Stimulated activated CD4-positive, alpha-beta T cell treated with anti-CD3 and anti-CD28 coated beads, Interleukin-1b, Interleukin-23, amount 100 ng/mL, for 1 hour (primary cell): ENCODE measurements around the gene KBTBD12.
"Not testable (repeated sequence)": the region's sequence is repeated elsewhere in the genome, so short reads cannot be mapped to it uniquely, and the experiment has no call there.

ENCODE experiments used
- DNase-seq, 2 donors: peaks; one replicate each; pipeline ENCODE4 v3.0.0-alpha.2; 2020; ENCODE audit warnings: low read depth in 2 of 2

The KBTBD12 gene

DNA sequence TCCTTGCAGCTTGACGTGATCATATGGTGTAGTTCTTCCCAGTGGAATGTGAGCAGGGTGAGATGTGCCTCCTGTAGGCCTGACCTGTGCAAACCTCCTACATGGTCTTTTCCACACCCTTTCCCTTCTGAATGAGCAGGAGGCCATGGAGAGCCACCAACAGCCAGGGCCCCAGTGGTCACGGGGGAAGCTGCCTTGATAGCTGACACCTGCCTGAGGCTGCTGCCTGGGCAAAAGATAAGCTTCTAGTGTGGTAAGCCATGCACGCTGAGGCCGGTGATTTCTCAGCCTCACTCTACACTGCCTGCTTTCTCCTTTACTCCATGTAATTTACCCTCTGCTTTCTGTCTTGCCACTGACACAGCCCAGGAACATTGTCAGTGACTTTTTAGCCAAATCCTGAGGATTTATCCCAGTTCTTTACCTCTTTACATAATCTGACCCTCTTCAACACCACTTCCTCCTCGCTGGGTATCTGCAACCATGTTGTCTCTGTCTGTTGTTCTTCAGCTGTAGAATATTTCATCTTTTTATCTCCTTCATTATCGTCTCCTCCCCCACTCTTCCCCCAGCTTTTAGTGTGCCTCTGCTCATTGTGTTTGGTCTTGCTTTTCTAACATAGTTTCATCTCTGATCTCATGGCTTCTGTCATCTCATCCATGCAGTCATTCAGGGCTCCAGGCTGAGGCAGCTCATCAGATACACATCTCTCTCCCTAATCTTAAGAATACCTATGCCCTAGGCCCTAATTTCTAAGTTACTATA is 11.2 kb upstream of the KBTBD12 start:
- DNase-seq: no peak

DNA sequence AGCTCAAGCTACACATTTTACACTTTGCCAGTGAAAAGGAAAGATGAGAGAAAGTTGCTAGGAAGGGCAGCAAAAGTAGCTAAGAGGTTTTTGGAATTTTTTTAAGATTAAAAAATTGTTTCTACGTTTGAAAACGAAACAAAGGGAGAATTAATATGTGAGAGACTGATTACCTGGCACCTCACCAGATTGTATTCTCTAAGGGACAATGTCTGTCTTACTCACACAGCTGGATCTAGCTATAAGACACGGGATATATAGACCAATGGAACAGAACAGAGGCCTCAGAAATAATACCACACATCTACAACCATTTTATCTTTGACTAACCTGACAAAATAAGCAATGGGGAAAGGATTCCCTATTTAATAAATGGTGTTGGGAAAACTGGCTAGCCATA is 9.5 kb upstream of the KBTBD12 start:
- no peak for DNase-seq

DNA sequence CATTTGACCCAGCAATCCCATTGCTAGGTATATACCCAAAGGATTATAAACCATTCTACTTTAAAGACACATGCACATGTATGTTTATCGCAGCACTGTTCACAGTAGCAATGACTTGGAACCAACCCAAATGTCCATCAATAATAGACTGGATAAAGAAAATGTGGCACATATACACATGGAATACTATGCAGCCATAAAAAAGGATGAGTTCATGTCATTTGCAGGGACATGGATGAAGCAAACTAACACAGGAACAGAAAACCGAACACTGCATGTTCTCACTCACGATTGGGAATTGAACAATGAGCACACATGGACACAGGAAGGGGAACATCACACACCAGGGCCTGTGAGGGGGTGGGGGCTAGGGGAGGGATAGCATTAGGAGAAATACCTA is 8.4 kb upstream of the KBTBD12 start:
- not testable (repeated sequence) for DNase-seq

- no peak for DNase-seq
Observed at GRCh38 chr3:127908202-127908601, 6.8 kb upstream of the KBTBD12 start.

- no peak for DNase-seq
Observed at GRCh38 chr3:127908951-127909350, 6.1 kb upstream of the KBTBD12 start.

GRCh38 chr3:127909646-127910045 is 5.4 kb upstream of the KBTBD12 start:
- DNase-seq: no peak

DNA sequence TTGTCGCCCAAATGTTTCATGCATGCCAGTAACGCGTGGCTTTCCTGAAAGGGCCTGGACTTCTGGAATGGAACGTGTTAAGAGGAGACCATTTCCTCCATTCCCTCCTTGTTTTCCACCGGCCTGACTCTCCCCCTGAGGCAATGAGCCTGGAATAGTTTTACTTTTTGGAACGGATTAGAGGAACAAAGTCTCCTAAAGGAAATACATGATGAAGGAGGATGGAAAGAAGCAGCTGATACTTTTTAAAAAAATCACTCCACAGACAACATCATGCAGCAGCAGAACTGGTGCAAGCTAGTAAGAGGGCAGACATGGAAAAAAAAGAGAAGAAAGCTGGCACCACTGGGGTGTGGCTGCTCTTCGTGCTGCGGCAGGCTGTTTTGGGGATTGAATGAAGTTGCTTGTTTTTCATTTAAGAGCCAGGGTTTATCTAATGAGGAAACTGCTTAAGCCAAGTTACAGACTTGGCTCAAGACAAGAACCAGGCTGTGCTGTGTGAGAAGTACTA is 3.6 kb upstream of the KBTBD12 start:
- DNase-seq: no peak

DNA sequence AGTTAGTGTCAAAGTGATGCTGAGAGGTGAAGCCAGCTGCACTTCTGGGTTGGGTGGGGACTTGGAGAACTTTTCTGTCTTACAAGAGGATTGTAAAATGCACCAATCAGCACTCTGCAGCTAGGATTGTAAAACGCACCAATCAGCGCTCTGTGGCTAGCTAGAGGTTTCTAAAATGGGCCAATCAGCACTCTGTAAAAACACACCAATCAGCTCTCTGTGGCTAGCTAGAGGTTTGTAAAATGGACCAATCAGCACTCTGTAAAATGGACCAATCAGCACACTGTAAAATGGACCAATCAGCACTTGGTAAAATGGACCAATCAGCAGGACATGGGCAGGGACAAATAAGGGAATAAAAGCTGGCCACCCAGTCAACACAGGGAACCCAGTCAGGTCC is 1.2 kb upstream of the KBTBD12 start:
- DNase-seq: not testable (repeated sequence)

GRCh38 chr3:127914584-127914983 is 448 bp upstream of the KBTBD12 start:
- no peak for DNase-seq

GRCh38 chr3:127915937-127916493 is 983 bp downstream of the KBTBD12 start:
- DNase-seq: no peak

DNA sequence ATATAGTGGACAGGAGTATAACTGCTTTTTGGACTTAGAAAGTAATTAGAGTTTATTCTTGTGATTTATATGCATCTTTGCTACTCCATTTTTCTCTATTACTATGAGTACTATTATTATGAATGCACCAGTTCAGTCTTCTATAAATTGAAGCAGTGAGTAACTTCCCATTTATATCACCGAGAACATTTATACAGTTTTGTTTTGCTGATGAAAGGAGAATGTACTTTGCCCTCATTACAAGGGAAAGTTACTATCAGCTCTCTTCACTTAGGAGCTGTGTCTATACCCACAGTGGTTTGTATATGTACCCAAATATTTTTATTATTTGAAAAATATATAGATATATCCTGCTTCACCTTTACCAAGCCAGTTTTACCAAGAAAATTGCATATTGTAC is 5.7 kb downstream of the KBTBD12 start:
- DNase-seq: no peak

DNA sequence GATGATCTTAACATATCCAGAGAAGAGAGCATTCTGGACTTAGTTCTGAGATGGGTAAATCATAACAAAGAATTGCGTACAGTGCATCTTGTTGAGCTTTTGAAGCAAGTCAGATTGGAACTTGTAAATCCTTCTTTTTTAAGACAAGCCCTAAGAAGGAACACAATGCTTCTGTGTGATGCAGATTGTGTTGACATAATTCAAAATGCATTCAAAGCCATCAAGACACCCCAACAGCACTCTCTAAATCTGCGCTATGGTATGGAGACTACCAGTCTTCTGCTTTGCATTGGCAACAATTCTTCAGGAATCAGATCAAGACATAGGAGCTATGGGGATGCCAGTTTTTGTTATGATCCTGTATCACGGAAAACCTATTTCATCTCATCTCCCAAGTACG is 8.6 kb downstream of the KBTBD12 start:
- no peak for DNase-seq

DNA sequence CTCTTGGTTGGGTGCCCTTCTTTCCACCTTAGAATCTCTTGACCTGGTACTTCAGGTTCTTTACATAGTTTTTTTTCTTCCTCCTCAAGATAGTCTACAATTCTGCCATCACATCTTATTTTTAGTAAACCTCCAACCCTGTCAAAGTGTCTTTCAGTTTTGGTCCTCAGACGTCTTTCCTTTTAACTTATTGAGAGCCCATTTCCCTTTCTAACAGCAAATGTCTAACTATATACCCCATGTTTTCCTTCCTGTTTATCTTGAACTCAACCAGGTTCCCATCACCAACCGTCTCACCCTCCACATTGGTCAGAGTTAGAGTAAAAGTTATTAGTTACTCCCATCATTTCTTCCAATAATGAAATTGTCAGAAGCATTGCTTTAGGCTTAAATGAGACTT is 10.4 kb downstream of the KBTBD12 start:
- DNase-seq: no peak

- no peak for DNase-seq
Observed at GRCh38 chr3:127927829-127928604, 13.0 kb downstream of the KBTBD12 start.

- no peak for DNase-seq
Observed at GRCh38 chr3:127929818-127930413, 14.9 kb downstream of the KBTBD12 start.

DNA sequence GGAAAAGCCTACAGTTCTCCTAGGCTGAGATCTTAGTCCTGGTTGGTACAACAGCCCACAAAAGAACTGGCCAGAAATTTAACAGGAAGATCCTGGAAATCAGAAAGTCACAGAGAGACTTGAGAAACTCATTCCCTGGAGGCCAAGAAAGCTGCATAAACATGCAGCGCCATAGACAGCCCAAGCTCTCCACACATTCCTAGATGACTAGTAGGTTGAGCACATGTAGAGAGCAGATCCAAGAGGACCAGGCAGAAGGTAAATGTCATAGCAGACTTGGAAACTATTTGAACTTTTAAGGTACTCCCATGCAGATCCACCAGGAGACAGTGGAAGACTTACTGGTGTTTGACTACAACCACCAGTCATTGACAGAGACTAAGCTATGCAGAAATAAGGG is 18.4 kb downstream of the KBTBD12 start:
- no peak for DNase-seq

DNA sequence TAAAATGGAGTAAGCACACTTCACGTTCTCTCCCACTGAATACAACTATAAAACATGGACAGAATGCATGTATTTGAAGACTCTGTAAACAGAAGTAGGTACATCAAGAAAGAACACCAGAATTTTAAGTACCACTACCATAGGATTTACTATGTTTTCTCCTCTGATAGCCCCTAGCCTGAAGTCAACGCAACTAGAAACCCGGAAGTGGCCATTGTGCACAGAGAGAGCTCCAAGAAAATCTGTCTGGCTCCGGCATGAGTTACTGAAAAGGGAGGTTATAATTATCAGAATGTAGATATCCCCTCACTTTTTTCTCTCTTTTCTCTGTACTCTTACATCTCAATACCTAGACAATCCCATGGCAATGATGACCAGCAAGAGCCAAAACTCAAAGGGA is 23.8 kb downstream of the KBTBD12 start:
- DNase-seq: no peak

- no peak for DNase-seq
Observed at GRCh38 chr3:127940116-127940515, 25.1 kb downstream of the KBTBD12 start.

- DNase-seq: no peak
Observed at GRCh38 chr3:127942613-127943012, 27.6 kb downstream of the KBTBD12 start.

DNA sequence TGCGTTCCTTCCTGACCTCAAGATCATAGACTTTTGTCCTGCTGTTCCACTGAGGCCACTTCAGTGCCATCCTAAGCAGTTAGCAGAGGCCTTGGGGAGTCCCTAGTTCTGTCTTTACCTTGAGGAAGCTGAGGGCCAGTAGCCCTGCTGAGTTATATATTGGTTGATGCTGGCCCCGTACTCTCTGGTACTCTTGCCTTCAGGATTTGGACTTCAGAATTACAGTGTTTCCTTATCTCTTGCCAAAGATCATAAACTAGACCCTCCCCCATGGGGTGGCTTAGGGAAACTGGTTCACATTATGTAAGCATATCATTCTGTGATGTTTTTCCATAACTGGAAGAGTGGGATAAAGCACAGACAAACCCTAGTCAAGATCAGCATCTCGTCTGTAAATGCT is 33.2 kb downstream of the KBTBD12 start:
- no peak for DNase-seq

GRCh38 chr3:127949446-127950055 is 34.5 kb downstream of the KBTBD12 start:
- no peak for DNase-seq

DNA sequence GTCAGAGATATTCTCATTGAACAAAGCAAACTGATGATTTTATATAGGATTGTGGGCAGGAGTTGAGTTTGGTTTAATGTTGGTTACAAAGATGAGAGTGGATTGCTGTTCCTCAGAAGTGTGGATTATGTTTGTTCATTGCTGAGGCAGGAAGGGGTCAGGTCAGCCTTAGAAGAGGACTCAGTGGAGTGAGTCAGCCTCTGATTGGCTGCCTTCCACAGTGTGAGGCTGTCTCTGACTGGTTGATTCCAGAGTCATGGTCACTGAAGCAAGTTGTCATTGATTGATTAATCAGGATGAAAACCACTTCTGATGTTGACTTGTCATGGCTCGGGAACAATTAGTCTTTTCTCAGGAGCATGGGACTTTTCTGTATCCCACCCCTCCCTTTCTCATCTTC is 36.2 kb downstream of the KBTBD12 start:
- DNase-seq: no peak
